Dermis microvascular lymphatic vessel endothelial cell (primary cell): ENCODE results near the gene ANKRD33. TPM values are rescaled to one million over a fixed set of nuclear protein-coding genes. Genes with fewer than 3 reads are reported as not detected.
A peak's percentile ranks its signal among the peaks of the same experiment; 100 is the strongest.

ENCODE experiments used
- DNase-seq, 2 donors: peaks; one replicate each; pipeline versions ENCODE4 v3.0.0 to v3.0.0-alpha.2; 2010; ENCODE audit warnings: low read depth in 2 of 2
- total RNA-seq: library from RNA; depleted of rRNA; stranded (reverse); fragments of >200 nt; gene quantifications from 2 replicates; pipeline ENCODE4 v1.2.1, GENCODE V29; 2014

ANKRD33 gene
- total RNA-seq, 1 donor from 2014 or later = 0.26 TPM

- DNase-seq = no peak
These were observed 12.5 kb downstream of the ANKRD33 start for GRCh38 chr12:51900323-51900889.

GRCh38 chr12:51901121-51901817 is 13.4 kb downstream of the ANKRD33 start:
- no peak for DNase-seq

GRCh38 chr12:51901881-51902280 is 14.0 kb downstream of the ANKRD33 start:
- no peak for DNase-seq

GRCh38 chr12:51904951-51905470 is 17.1 kb downstream of the ANKRD33 start:
- no peak for DNase-seq

GRCh38 chr12:51905471-51906429 is 17.8 kb downstream of the ANKRD33 start:
- peak; percentile 66 to 90 for DNase-seq

- no peak for DNase-seq
These were observed 18.7 kb downstream of the ANKRD33 start for GRCh38 chr12:51906430-51907082.

GRCh38 chr12:51907083-51907855 is 19.4 kb downstream of the ANKRD33 start, which contains the start of gene ACVRL1:
ACVRL1 (plus strand) TSS chr12:51907504; CDS start chr12:51912475, 4,971 bp downstream.
- DNase-seq = peak in 1 of 2 donors; percentile 62

- peak in 1 of 2 donors; percentile 42 for DNase-seq
These were observed 20.0 kb downstream of the ANKRD33 start for GRCh38 chr12:51907856-51908425.

- no peak for DNase-seq
These were observed 21.1 kb downstream of the ANKRD33 start for GRCh38 chr12:51908876-51909592.

GRCh38 chr12:51910168-51910567 is 22.3 kb downstream of the ANKRD33 start:
- no peak for DNase-seq

GRCh38 chr12:51910691-51911090 is 22.8 kb downstream of the ANKRD33 start:
- DNase-seq = peak in 1 of 2 donors; percentile 47

GRCh38 chr12:51911307-51911706 is 23.4 kb downstream of the ANKRD33 start:
- no peak for DNase-seq

- DNase-seq = peak; percentile 82 to 83
These were observed 24.1 kb downstream of the ANKRD33 start for GRCh38 chr12:51911788-51912711.

- DNase-seq = no peak
These were observed 25.4 kb downstream of the ANKRD33 start for GRCh38 chr12:51913071-51914033.

GRCh38 chr12:51914034-51914923 is 26.4 kb downstream of the ANKRD33 start:
- no peak for DNase-seq

- DNase-seq = no peak
These were observed 27.2 kb downstream of the ANKRD33 start for GRCh38 chr12:51915003-51915625.
